Chondrocyte (in vitro differentiated cells): ENCODE data around the gene ZFHX3. TPM values are rescaled to one million over a fixed set of nuclear protein-coding genes. Genes with fewer than 3 reads are reported as not detected.

ENCODE experiments used
- DNase-seq: peaks from one replicate; pipeline ENCODE4 v3.0.0; 2021; ENCODE audit warnings: mixed read lengths, low spot score
- H3K27ac Mint-ChIP-seq: one replicate; pipeline ENCODE4 v1.8.0; 2021; ENCODE audit warnings: mild to moderate bottlenecking, moderate library complexity, mixed read lengths; ENCODE audit not compliant: unreplicated experiment
- H3K27me3 Mint-ChIP-seq: 2 replicates; pipeline ENCODE4 v1.8.0; 2021; ENCODE audit warnings: low read depth, mixed read lengths
- H3K36me3 Mint-ChIP-seq: 2 replicates; pipeline ENCODE4 v1.8.0; 2021; ENCODE audit warnings: low read depth, mixed read lengths
- H3K4me1 Mint-ChIP-seq: 2 replicates; pipeline ENCODE4 v1.8.0; 2021; ENCODE audit warnings: low read depth, mild to moderate bottlenecking, mixed read lengths
- H3K4me3 Mint-ChIP-seq: one replicate; pipeline ENCODE4 v1.8.0; 2021; ENCODE audit warnings: mild to moderate bottlenecking, moderate library complexity, mixed read lengths; ENCODE audit not compliant: unreplicated experiment
- H3K9me3 Mint-ChIP-seq: 2 replicates; pipeline ENCODE4 v1.8.0; 2021; ENCODE audit warnings: low read depth, mixed read lengths
- total RNA-seq: library from RNA; stranded (reverse); gene quantifications from 3 replicates; pipeline ENCODE4 v1.2.1, GENCODE V29; 2021
- TF ChIP-seq, protein P1 (sequence below): fragments of 200-600 bp; sonication (generic); IDR thresholded peaks from 2 replicates; pipeline ENCODE4 v1.5.0; 2021; ENCODE audit warnings: antibody characterized with exemption, mild to moderate bottlenecking, moderate library complexity

The ZFHX3 gene
- total RNA-seq, 1 donor from 2014 or later, result 86.8 TPM

DNA sequence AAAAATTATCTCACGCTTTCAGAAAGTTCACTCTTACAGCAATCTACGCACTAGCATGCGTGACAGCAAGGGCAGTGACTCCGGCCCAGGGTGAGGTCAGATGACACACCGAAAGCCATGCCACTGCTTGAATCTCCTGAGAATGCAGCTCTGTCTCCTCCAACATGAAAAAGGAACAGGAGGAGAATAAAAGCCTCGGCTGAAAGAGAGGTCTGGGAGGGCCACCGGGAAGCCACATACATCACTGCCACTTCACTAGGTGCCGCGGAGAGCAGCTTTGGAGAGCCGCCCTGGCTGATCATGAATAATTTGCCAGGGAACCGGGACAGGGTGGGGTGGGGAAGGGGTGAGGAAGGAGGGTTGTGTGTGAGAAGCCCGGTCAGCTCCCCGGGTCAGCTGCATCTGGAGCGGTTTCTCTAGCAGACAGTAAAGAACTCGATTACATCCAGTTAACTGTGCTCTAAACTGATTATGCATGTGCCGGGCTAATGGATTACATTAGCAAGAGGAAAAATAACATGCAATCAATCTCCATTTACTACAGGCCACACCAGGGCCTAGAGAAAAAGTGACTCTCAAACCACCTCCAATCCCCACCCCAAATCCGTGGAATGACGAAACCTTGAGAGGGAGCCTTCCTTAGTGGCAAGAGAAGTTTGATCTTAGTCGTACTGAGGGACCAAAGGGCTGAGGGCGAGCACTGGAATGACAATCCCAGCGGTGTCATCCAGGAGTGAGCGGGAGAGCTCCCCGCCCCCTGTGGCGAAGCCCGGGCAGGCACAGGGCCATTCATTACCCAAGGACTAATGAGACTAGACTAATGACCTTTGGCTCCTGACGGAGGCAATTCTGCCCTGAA lies 100.3 kb downstream of the ZFHX3 start:
- peaks cover 86% of the 10 kb centered on the region for H3K4me1 Mint-ChIP-seq
- peak overlapping the region; percentile 95 for H3K27ac Mint-ChIP-seq
- peak overlapping the region; percentile 33 for H3K4me3 Mint-ChIP-seq
- H3K27me3 Mint-ChIP-seq, result no peaks in the 10 kb centered on the region
- no peaks in the 10 kb centered on the region for H3K9me3 Mint-ChIP-seq
- DNase-seq, result no peak
- TF ChIP-seq, protein P1, sequence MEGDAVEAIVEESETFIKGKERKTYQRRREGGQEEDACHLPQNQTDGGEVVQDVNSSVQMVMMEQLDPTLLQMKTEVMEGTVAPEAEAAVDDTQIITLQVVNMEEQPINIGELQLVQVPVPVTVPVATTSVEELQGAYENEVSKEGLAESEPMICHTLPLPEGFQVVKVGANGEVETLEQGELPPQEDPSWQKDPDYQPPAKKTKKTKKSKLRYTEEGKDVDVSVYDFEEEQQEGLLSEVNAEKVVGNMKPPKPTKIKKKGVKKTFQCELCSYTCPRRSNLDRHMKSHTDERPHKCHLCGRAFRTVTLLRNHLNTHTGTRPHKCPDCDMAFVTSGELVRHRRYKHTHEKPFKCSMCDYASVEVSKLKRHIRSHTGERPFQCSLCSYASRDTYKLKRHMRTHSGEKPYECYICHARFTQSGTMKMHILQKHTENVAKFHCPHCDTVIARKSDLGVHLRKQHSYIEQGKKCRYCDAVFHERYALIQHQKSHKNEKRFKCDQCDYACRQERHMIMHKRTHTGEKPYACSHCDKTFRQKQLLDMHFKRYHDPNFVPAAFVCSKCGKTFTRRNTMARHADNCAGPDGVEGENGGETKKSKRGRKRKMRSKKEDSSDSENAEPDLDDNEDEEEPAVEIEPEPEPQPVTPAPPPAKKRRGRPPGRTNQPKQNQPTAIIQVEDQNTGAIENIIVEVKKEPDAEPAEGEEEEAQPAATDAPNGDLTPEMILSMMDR, result no peak
- H3K36me3 Mint-ChIP-seq, result peaks cover 32% of the 10 kb centered on the region

DNA sequence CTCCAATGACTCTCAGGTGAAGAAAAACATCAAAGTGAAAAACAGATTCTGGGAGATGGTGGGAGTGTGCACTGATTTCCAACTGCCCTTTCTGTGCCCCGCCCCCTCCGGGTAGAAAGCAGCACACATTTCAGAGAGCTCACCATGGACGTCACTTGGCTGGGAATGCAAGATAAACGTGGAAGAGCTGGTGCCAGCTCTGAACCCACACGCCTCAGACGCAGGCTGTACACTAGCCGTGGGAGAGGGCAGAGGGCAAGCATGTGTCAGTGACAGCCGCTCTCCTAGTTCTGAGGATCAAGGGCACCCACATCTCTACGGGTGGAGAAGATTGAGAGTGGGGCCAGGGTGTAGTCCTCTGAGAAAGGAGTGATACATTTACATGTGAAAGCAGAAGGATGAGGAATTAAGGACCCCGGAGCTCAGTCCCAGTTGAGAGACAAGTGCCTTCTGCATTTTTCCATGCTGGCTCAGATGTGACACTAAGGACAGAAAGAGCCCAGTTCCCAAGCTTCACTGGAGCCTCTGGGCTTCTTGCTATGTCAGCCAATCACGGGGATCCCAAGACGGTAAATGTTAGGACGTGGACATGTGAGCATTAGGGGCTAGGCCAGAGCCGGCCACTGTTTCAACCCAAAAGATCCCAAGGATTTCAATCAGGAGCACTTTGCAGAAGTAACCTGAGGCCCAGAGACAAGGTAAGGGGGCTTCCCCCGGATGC lies 101.3 kb downstream of the ZFHX3 start:
- no peaks in the 10 kb centered on the region for H3K9me3 Mint-ChIP-seq
- no peaks in the 10 kb centered on the region for H3K27me3 Mint-ChIP-seq
- H3K36me3 Mint-ChIP-seq, result peaks cover 35% of the 10 kb centered on the region
- no peak for DNase-seq
- H3K4me1 Mint-ChIP-seq, result peaks cover 80% of the 10 kb centered on the region
- peak overlapping the region; percentile 95 for H3K27ac Mint-ChIP-seq
- TF ChIP-seq, protein P1, result no peak
- no peak overlapping the region for H3K4me3 Mint-ChIP-seq

DNA sequence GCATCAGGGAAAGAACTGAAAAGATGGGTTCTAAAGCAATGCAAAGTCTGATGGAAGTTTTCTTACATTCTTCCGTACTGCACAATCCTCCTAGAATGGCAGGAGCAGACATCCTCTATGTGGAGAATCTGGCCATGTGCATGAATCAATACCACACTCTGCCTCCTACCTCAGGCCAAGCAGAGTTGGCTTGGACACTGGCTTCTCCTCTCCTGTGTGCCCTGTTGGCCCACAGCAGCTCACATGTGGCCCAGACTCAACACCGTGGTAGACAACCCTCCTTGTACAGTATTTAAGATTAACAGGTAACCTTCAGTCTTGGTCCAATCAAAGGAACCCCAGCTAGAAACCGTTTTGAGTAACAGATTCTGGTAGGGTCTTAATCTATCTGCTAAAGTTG lies 101.9 kb downstream of the ZFHX3 start:
- Mint-ChIP-seq H3K4me3 (no peak overlapping the region), H3K27ac (peak overlapping the region; percentile 95), H3K27me3 (no peaks in the 10 kb centered on the region), H3K4me1 (peaks cover 74% of the 10 kb centered on the region), H3K9me3 (no peaks in the 10 kb centered on the region), H3K36me3 (peaks cover 35% of the 10 kb centered on the region)
- DNase-seq, result no peak
- TF ChIP-seq, protein P1, result no peak

DNA sequence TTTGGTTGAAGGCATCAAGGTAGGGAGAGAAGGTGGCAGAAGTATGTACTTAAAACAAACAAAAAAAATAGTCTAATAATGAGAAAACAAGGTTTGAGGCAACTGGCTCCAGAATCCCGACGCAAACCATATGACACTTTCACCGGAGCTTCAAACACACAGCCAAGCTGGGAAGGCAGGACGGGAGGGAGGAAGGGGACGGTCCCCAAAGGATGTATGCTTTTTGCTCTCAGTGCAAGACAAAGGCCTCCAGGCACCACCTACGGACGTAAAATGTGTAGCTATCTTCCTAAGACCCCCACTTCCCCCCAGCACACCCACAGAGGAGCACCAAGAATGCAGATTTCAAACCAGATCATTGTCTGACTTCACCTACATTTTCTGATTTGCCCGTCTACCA lies 102.3 kb downstream of the ZFHX3 start:
- Mint-ChIP-seq H3K36me3 (peaks cover 32% of the 10 kb centered on the region), H3K27me3 (no peaks in the 10 kb centered on the region), H3K9me3 (no peaks in the 10 kb centered on the region), H3K4me1 (peaks cover 74% of the 10 kb centered on the region), H3K4me3 (no peak overlapping the region), H3K27ac (peak overlapping the region; percentile 95)
- TF ChIP-seq, protein P1, result no peak
- no peak for DNase-seq

DNA sequence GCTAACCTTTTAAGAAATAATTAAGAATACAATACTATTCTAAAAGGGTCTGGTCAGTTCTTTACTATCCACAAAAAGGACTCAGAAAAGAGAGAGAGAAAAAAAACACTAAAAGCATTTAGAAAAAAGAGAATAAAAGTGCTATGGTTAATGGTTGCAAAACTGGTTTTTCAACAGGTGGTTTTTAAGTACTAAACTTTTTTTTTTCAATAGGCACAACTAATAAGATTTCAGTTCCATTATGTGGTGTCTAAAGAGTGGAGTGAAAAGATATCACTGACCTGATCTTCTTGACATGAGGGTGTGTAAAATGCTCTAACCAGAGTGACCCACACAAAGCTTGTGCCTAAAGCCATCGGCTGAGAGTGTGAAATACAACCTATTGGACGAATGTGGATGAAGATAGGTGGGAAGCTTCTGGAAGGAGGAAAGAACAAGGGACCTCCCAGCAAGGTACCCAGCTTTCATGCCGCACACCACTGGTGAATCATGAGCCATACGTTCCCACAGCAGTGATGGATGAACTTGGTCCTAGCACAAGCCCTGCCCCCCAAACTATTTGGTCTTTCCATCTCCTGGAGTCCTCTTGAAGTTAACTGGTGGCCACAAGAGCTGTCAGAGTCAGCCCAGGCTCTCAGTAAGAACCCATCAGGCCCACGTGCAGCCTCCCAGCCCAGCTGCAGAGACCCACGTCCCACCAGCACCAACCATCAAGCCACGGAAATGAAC lies 103.0 kb downstream of the ZFHX3 start:
- DNase-seq, result no peak
- peak overlapping the region; percentile 9 for H3K27ac Mint-ChIP-seq
- H3K4me1 Mint-ChIP-seq, result peaks cover 77% of the 10 kb centered on the region
- TF ChIP-seq, protein P1, result no peak
- H3K36me3 Mint-ChIP-seq, result peaks cover 27% of the 10 kb centered on the region
- H3K9me3 Mint-ChIP-seq, result no peaks in the 10 kb centered on the region
- H3K4me3 Mint-ChIP-seq, result no peak overlapping the region
- no peaks in the 10 kb centered on the region for H3K27me3 Mint-ChIP-seq
